ENCODE measurements around the gene TTC34.

DNA sequence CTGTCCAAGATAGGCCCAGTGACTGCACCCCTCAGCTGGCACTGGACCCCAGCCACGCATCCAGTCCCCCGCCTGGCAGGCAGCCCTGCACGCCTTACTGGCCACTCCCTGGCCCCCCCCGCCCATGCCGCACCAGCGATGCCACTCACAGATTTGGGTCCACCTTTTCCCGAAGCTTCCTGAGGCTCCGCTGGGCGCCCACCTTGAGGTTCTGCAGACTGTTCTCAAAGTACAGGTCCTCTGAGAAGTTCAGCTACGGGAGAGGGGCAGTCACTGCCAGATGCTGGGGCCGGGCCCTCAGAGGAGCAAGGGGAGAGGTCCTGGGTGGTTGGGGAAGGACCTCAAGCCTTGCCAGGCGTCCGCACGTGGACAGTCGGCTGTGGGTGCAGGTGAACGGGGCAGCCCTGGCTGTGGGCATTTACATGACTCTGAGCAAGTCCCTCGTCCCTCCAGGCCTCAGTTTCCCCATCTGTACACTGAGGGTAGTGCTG, 206.8 kb downstream of the TTC34 start:
- TF ChIP-seq GATA3 (IDR thresholded peaks at IDR 0.05; ENCODE audit: low read depth, low read length) (no peak), GATA2 (IDR thresholded peaks at IDR 0.05; ENCODE audit: low read depth, low read length) (no peak)
